Liver (tissue), 10 donors: ENCODE results near the gene RPS6KA6. TPM values are rescaled to one million over a fixed set of nuclear protein-coding genes. Genes with fewer than 3 reads are reported as not detected.

ENCODE experiments used
- DNase-seq: peaks from one replicate; pipeline ENCODE4 v3.0.0-alpha.2; 2017; ENCODE audit warnings: low spot score
- H3K27ac ChIP-seq, 2 donors: one replicate each; pipeline ENCODE4 v1.7.0; 2013; ENCODE audit warnings: inconsistent platforms in 2 of 2, low read length in 2 of 2, control low read depth in 1 of 2, low read depth in 1 of 2, mild to moderate bottlenecking in 1 of 2
- H3K27me3 ChIP-seq, 4 donors: one replicate each; pipeline versions ENCODE4 v1.6.1 to v1.7.0; 2013; ENCODE audit warnings: low read length in 3 of 4, inconsistent platforms in 1 of 4, mild to moderate bottlenecking in 1 of 4, moderate library complexity in 1 of 4; ENCODE audit not compliant: control insufficient read depth in 4 of 4, insufficient read depth in 4 of 4
- H3K36me3 ChIP-seq, 4 donors: one replicate each; pipeline versions ENCODE4 v1.6.1 to v1.7.0; 2013; ENCODE audit warnings: low read length in 3 of 4, mild to moderate bottlenecking in 3 of 4, low read depth in 1 of 4, moderate library complexity in 1 of 4; ENCODE audit not compliant: control insufficient read depth in 4 of 4, insufficient read depth in 3 of 4
- H3K4me1 ChIP-seq, 4 donors: one replicate each; pipeline versions ENCODE4 v1.6.1 to v1.7.0; 2013; ENCODE audit warnings: low read length in 3 of 4, mild to moderate bottlenecking in 3 of 4, moderate library complexity in 1 of 4; ENCODE audit not compliant: control insufficient read depth in 4 of 4, insufficient read depth in 4 of 4
- H3K4me3 ChIP-seq, 3 donors: one replicate each; pipeline versions ENCODE4 v1.6.1 to v1.7.0; 2013; ENCODE audit warnings: low read length in 3 of 3, control low read depth in 1 of 3, low read depth in 1 of 3, mild to moderate bottlenecking in 1 of 3
- H3K9ac ChIP-seq, 2 donors: one replicate each; pipeline ENCODE4 v1.7.0; 2013; ENCODE audit warnings: low read length in 2 of 2, mild to moderate bottlenecking in 2 of 2, moderate library complexity in 2 of 2, control low read depth in 1 of 2, low read depth in 1 of 2
- H3K9me3 ChIP-seq, 4 donors: one replicate each; pipeline versions ENCODE4 v1.6.1 to v1.7.0; 2013; ENCODE audit warnings: low read length in 3 of 4; ENCODE audit not compliant: control insufficient read depth in 4 of 4
- EGR1 ChIP-seq, 2 donors: IDR thresholded peaks; 2 replicates each; pipeline ENCODE4 v1.6.1; 2016 to 2018; ENCODE audit warnings: antibody characterized with exemption in 2 of 2, low read depth in 2 of 2
- FOXA1 ChIP-seq: IDR thresholded peaks from 2 replicates; pipeline ENCODE4 v1.6.1; 2016; ENCODE audit warnings: antibody characterized with exemption
- FOXA2 ChIP-seq: IDR thresholded peaks from 2 replicates; pipeline ENCODE4 v1.6.1; 2016; ENCODE audit warnings: antibody characterized with exemption
- GABPA ChIP-seq, 2 donors: IDR thresholded peaks in 1 of 2; conservative IDR thresholded peaks in 1 of 2; 2 replicates each; pipeline ENCODE4 v1.6.1; 2016; ENCODE audit warnings: antibody characterized with exemption in 2 of 2, mild to moderate bottlenecking in 1 of 2, moderate library complexity in 1 of 2
- HNF4A ChIP-seq, 2 donors: conservative IDR thresholded peaks; 2 replicates each; pipeline ENCODE4 v1.6.1; 2016; ENCODE audit warnings: antibody characterized with exemption in 2 of 2, mild to moderate bottlenecking in 2 of 2
- HNF4G ChIP-seq: IDR thresholded peaks from 2 replicates; pipeline ENCODE4 v1.6.1; 2016; ENCODE audit warnings: antibody characterized with exemption
- JUND ChIP-seq, 2 donors: IDR thresholded peaks; 2 replicates each; pipeline ENCODE4 v1.6.1; 2016; ENCODE audit warnings: antibody characterized with exemption in 2 of 2
- MAX ChIP-seq: IDR thresholded peaks from 2 replicates; pipeline ENCODE4 v1.6.1; 2016; ENCODE audit warnings: antibody characterized with exemption
- NR2F2 ChIP-seq: IDR thresholded peaks from 2 replicates; pipeline ENCODE4 v1.6.1; 2016; ENCODE audit warnings: antibody characterized with exemption
- RAD21 ChIP-seq, 2 donors: IDR thresholded peaks; 2 replicates each; pipeline ENCODE4 v1.6.1; 2016; ENCODE audit warnings: antibody characterized with exemption in 2 of 2, mild to moderate bottlenecking in 2 of 2
- RXRA ChIP-seq, 2 donors: IDR thresholded peaks; 2 replicates each; pipeline ENCODE4 v1.6.1; 2017 to 2018; ENCODE audit warnings: antibody characterized with exemption in 2 of 2, mild to moderate bottlenecking in 1 of 2
- SP1 ChIP-seq: IDR thresholded peaks from 2 replicates; pipeline ENCODE4 v1.6.1; 2018; ENCODE audit warnings: antibody characterized with exemption, mild to moderate bottlenecking
- TAF1 ChIP-seq: conservative IDR thresholded peaks from 2 replicates; pipeline ENCODE4 v1.6.1; 2016; ENCODE audit warnings: antibody characterized with exemption, mild to moderate bottlenecking
- YY1 ChIP-seq: IDR thresholded peaks from 2 replicates; pipeline ENCODE4 v1.6.1; 2016; ENCODE audit warnings: antibody characterized with exemption, mild to moderate bottlenecking
- ZBTB33 ChIP-seq: IDR thresholded peaks from 2 replicates; pipeline ENCODE4 v1.6.1; 2016; ENCODE audit warnings: antibody characterized with exemption
- WGBS: extraction: QIAGEN DNeasy Blood & Tissue Kit; methylation state at CpG from one replicate; pipeline ENCODE4 v1.1.7; 2013; 5-methylcytosine and 5-hydroxymethylcytosine counted together
- polyA plus RNA-seq, 2 donors: library from polyadenylated mRNA; stranded (reverse) in 1 of 2; unstranded in 1 of 2; fragments of 200-250 nt in 1 of 2; fragments of >200 nt in 1 of 2; fragmentation: Nextera tagmentation in 1 of 2; extraction: Ambion mirVana in 1 of 2; gene quantifications; one replicate each; pipeline versions ENCODE4 v1.2.1 to v1.2.3, GENCODE V29; 2013 to 2015
- small RNA-seq: library from RNA; depleted of rRNA; stranded (forward); fragments of <200 nt; gene quantifications from one replicate; pipeline ENCODE3, GENCODE V24; 2014
- total RNA-seq, 2 donors: library from RNA; depleted of rRNA; stranded (reverse); fragments of >200 nt; gene quantifications; one replicate each; pipeline ENCODE4 v1.2.3, GENCODE V29; 2014
- TF ChIP-seq, protein P1 (sequence below): fragments of 150-350 bp; IDR thresholded peaks from 2 replicates; pipeline ENCODE4 v1.5.1; 2017; ENCODE audit warnings: improper control_type of control experiment, low read depth, low read length; ENCODE audit not compliant: missing input control
- TF ChIP-seq, protein P2 (sequence below): IDR thresholded peaks from 2 replicates; pipeline ENCODE4 v1.6.1; 2016; ENCODE audit warnings: antibody characterized with exemption
- TF ChIP-seq, protein P3 (sequence below): IDR thresholded peaks from 2 replicates; pipeline ENCODE4 v1.6.1; 2016; ENCODE audit warnings: antibody characterized with exemption, mild to moderate bottlenecking
- donor health status: healthy.
- donor health status: healthy.
- donor health status: healthy.
- donor health status: healthy.
- donor health status: healthy.

RPS6KA6 gene
- total and polyA plus RNA-seq, 4 donors, result 0.39 to 1.9 (median 0.91) TPM

DNA sequence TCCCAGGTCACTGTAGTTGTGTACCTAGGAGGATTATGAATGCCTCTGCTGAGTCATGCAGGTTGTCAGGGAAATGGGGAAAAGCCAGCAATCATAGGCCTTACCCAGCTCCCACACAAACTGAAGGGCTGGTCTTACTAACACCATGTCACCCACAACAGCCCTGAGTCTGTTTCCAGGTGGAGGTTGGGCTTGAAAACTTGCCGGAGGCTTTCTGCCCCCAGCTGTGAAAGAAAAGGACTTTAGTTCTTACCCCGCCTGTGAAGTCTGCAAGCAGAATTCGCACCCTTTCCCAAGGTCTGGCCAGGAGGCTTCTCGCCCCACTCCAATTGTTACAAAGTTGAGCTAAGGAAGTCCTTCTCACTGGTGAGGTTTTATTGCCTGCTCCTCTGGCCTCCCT, 143.9 kb downstream of the RPS6KA6 start:
- no peak overlapping the region for H3K9ac ChIP-seq
- H3K4me3 ChIP-seq, result no peak overlapping the region
- no peaks in the 10 kb centered on the region for H3K27me3 ChIP-seq
- TF ChIP-seq RXRA (IDR thresholded peaks at IDR 0.05) (no peak), EGR1 (IDR thresholded peaks at IDR 0.05; ENCODE audit: low read depth in 2 of 2) (no peak), FOXA2 (no peak), ZBTB33 (no peak), FOXA1 (no peak), SP1 (no peak), YY1 (no peak), JUND (IDR thresholded peaks at IDR 0.05) (no peak), GABPA (IDR thresholded peaks at IDR 0.05 in 1 of 2, conservative IDR thresholded peaks at IDR 0.05 in 1 of 2) (no peak), TAF1 (no peak), RAD21 (IDR thresholded peaks at IDR 0.05) (no peak), MAX (no peak), NR2F2 (no peak), HNF4A (conservative IDR thresholded peaks at IDR 0.05) (no peak), HNF4G (no peak)
- TF ChIP-seq, protein P1, sequence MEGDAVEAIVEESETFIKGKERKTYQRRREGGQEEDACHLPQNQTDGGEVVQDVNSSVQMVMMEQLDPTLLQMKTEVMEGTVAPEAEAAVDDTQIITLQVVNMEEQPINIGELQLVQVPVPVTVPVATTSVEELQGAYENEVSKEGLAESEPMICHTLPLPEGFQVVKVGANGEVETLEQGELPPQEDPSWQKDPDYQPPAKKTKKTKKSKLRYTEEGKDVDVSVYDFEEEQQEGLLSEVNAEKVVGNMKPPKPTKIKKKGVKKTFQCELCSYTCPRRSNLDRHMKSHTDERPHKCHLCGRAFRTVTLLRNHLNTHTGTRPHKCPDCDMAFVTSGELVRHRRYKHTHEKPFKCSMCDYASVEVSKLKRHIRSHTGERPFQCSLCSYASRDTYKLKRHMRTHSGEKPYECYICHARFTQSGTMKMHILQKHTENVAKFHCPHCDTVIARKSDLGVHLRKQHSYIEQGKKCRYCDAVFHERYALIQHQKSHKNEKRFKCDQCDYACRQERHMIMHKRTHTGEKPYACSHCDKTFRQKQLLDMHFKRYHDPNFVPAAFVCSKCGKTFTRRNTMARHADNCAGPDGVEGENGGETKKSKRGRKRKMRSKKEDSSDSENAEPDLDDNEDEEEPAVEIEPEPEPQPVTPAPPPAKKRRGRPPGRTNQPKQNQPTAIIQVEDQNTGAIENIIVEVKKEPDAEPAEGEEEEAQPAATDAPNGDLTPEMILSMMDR, result no peak
- TF ChIP-seq, protein P2, sequence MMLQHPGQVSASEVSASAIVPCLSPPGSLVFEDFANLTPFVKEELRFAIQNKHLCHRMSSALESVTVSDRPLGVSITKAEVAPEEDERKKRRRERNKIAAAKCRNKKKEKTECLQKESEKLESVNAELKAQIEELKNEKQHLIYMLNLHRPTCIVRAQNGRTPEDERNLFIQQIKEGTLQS, result no peak
- TF ChIP-seq, protein P3, sequence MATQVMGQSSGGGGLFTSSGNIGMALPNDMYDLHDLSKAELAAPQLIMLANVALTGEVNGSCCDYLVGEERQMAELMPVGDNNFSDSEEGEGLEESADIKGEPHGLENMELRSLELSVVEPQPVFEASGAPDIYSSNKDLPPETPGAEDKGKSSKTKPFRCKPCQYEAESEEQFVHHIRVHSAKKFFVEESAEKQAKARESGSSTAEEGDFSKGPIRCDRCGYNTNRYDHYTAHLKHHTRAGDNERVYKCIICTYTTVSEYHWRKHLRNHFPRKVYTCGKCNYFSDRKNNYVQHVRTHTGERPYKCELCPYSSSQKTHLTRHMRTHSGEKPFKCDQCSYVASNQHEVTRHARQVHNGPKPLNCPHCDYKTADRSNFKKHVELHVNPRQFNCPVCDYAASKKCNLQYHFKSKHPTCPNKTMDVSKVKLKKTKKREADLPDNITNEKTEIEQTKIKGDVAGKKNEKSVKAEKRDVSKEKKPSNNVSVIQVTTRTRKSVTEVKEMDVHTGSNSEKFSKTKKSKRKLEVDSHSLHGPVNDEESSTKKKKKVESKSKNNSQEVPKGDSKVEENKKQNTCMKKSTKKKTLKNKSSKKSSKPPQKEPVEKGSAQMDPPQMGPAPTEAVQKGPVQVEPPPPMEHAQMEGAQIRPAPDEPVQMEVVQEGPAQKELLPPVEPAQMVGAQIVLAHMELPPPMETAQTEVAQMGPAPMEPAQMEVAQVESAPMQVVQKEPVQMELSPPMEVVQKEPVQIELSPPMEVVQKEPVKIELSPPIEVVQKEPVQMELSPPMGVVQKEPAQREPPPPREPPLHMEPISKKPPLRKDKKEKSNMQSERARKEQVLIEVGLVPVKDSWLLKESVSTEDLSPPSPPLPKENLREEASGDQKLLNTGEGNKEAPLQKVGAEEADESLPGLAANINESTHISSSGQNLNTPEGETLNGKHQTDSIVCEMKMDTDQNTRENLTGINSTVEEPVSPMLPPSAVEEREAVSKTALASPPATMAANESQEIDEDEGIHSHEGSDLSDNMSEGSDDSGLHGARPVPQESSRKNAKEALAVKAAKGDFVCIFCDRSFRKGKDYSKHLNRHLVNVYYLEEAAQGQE, result no peak
- 79% methylated on average over 4 of the region's 4 CpGs for WGBS
- H3K9me3 ChIP-seq, result no peaks in the 10 kb centered on the region
- no peaks in the 10 kb centered on the region for H3K36me3 ChIP-seq
- no peak overlapping the region for H3K27ac ChIP-seq
- H3K4me1 ChIP-seq, result peaks cover 0 to 2% (median 0%) of the 10 kb centered on the region in 4 donors
- no peak for DNase-seq

Small RNA genes within 50 kb of the gene (small RNA-seq; reads per million reads assigned to genes)
- gene MIR548I4, result not detected
